GM18858 (cell line): ENCODE measurements around the gene GMPPA.

ENCODE experiments used
- ATAC-seq: cut with Tn5 transposase; IDR thresholded peaks from one replicate; pipeline ENCODE4 v1.9.1; 2021; ENCODE audit not compliant: unreplicated experiment

The GMPPA gene

DNA sequence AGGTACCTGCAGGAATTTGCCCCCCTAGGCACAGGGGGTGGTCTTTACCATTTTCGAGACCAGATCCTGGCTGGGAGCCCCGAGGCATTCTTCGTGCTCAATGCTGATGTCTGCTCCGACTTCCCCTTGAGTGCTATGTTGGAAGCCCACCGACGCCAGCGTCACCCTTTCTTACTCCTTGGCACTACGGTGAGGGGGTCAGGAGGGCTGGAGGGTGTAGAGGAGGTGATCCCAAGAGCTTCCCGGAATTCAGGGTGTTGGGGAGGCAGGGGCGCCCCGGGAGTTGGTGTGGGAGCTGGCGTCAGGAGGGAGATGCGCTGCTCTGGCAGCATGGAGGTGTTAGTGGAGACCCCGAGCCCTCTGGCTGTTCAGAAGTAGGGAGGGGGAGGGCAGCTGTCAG, 3.2 kb downstream of the GMPPA start:
- no peak for ATAC-seq

DNA sequence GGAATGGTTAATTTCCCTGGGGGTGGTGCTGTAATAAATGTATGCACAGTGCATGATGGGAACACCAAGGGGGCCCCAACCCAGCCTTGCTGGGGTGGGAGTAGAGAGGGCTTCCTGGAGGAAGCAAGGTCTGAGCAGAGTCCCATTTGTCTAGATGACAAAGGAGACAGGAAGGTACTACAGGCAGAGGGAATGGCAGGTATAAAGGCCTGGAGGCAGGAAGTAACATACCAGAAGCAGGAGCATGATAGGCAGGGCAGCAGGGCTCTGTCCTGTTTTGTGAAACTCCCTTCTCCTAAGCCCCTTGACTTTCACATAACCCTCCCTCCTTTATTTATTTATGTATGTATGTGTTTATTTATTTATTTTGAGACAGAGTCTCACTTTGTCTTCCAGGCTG, 3.9 kb downstream of the GMPPA start:
- ATAC-seq: no peak

DNA sequence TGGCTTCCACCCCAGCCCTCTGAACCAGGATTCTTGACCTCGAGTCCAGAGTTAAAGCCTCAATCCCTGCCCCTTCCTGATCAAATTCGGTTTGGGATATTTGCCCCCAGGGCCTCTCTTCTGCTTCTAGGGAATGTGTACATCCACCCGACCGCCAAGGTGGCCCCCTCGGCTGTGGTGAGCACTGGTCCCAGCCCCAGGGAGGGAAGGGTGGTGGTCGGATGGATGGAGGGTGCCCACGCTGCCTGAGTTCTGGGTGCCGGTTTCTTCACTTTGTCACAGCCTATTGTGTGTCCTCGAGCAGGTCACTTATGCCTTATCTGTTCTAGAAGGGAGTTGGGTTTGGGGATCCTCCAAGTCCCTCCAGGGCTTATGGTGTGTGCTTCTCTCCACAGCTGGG, 6.9 kb downstream of the GMPPA start:
- ATAC-seq: no peak

DNA sequence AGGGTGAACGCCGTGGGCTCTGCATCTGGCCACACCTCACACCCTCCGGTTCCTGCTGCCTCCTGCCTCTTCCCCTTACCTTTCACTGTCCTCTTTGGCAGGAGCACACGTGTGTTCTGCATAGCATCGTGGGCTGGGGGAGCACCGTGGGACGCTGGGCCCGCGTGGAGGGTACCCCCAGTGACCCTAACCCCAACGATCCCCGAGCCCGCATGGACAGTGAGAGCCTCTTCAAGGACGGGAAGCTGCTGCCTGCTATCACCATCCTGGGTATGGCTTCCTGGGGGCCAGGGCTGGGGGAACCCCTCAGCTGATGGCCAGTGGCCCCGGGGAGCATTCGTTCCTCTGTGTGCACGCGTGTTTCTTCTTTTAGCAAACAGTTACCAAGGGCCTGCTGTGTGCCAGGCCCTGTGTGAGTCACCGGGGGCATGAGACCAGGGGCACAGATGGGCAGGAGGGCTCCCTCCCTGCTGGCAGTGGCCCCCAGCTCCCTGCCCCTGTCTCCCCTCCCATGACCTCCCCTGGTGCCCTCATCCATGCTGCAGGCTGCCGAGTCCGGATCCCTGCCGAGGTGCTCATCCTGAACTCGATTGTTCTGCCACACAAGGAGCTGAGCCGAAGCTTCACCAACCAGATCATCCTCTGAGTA, 7.6 kb downstream of the GMPPA start:
- ATAC-seq: no peak

DNA sequence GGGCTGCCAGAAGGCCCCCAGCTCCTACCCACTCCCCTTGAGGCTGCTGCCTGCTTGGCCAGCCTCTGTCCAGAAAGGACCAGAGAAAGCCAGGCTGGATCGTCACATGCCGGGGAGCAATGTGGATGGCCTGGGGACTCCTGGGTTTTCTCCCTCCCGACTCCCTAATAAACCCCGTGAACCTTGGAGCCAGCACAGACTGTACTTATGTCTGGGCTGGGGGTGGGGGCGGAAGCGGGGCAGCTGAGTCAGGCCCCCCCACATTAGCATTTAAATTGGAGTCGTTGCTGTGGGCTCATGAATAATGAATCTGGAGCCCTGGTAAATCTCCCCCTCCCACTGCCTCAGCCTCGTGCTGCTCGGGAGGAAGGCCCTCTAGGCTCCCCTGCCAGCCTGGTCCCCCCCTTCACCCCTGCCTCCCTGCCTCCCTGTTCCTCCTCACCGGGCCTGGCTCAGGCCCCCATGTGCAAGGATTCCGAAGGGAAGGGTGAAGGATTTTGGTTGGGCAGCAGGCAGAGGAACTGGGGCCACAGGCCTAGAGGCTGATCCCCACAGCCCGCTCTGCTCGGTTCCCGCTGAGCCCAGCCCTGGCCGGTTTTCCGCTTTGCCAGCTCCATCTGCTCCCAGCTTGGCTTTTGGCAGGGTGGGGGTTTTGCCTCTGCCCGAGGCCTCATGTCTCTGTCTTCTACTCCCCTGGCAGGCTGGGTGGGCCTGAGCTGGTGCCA, 8.3 kb downstream of the GMPPA start:
- ATAC-seq: no peak

DNA sequence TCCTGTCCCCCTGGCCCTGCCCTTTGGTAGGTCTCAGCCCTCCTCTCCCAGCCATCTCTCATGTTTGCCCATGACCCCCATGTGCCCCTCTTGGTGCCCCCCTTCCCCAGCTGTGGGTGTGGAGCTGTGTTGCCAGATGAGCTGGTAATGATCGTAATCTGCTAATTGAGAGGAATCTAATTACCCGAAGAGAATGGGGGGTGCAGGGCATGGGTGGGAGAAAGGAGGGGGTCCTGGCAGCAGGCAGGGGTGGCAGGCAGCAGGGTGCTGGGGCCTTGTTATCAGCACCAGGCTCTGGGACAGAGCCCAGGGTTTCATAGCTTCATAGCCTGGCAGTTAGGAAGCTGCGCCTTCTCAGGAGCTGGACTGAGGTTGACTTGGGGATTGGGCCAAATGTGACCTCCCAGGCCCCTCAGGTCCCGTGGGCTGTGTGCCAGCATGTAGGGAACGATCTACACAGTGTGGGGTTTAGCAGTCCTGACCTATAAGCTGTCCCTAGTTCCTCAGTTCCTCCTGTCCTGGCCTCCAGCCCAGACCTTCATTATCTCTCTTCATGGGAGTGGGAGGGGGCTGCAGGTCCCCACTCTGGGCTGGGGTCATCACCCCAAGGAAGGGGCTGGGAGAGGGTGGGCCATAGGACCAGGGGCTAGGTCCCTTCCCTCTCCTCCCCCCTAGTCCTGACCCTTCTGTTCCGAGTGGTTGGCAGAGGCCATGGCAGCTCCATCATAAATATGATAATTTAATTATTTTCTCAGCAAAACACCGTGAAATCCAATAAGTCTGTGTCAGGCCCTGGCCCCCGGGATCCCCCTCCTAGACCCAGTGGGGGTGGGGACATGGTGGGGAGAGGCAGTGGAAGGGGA, 9.1 kb downstream of the GMPPA start:
- ATAC-seq: no peak

DNA sequence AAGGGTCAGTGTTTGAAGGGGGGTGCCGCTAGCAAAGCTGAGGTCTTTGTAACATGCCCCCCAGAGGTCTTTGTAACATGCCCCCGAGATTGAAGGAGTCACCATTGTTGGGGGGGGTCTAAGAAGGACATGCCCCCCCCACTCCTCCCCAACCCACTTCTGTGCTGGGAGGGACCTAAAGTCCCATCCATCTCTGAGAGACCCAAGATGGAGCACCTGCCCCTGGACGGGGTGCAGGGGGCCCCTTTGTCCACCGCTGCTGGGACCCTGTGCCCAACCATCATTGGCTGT, 9.7 kb downstream of the GMPPA start:
- no peak for ATAC-seq

DNA sequence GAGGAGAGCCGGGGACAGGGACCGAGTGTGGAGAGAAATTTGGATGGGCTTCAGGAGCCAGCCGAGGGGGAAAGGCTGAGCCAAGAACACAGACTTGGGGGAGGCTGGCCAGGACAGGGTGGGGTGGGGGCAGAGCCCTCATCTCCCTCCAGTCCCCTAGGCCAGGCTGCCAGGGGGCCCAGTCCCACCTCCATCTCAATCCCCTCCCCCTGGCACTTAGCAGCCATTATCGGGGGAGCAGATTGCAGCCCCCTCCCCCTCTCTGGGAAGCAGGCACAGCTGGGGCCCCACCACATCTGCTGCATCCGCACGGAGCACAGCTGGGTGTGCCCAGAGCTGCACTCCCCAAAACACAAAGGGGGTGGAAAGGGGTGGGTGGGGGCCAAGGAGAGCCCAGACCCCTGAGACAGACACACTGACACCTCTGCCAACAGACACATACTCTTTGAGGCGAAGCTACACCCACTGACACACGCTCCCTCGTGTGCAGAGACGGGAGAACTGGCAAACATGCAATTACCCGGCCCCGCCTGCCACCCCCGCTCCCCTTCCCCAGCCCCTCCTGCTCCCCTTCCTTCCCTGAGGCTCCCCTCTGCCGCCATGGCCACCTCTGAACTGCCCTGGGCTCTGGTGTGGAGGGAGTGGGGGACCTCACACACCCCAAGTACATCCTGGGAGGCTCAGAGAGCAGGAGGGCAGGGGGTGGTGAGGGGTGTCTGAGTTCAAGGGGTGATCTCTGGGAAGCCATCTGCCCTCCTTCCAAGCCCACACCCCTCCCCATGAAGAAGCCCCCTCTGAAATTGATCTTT, 10.5 kb downstream of the GMPPA start:
- no peak for ATAC-seq

DNA sequence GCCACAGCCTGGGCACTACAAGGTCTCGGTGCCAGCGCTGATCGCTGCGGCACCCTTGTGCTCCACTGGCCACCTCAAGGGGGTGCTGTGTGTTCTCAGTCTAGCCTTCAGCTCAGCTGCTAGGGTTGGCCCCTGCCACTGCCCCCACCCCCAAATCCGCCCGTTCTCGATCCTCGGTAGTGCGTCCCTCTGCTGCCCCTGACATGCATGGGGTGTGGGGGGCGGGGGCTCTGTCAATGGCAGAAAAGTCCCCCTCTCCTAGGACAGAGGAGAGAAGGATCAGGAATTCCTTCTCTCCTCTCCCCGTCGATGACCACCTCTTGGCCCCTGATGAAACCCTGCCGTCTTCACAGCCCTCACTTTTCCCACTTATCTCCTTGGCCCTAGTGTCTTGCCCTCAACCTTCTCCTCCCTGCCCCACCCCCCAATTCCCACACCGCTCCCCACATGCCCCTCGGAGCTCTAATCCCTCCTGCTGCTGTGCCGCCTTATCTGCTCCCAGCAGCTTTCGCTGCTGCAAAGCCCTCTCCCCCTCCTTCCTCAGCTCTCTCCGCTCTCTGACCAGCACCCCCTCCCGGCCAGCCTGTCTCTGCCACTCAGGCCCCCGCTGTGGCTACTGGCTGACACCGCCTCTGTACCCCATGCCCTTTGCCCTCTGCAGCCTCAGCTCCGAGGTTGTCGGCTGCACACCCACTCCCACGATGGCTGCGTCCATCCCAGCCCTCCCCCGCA, 11.3 kb downstream of the GMPPA start:
- peak; percentile 65 for ATAC-seq

DNA sequence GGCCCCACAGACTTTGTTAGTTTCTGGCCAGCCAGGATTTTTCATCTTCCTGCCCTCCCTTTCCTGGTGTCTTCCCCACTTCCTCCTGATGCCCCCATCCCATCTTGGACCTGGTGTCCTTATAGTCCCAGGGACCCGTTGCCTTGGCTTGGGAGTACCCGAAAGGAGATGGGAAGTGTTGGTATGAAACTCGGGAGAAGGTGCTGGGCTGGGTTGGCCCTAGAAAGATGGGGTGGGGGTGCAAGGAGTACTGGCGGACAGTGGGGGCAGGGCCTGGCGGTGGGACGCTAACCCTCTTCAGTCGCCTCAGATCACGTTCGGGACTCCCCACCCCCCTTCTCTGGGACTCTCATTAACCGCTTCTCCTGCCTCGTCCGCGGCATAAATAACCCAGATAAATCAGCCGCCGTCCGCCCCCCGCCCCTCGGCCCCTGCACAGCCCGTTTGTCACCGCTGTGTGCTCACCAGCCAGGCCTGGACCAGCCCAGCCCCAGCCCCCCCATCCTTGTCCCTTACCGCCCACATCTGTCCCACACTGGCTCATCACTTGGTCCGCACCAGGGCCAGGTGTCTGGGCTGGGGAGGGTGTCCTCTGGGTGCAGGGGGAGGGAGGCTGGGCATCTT, 11.9 kb downstream of the GMPPA start:
- no peak for ATAC-seq

DNA sequence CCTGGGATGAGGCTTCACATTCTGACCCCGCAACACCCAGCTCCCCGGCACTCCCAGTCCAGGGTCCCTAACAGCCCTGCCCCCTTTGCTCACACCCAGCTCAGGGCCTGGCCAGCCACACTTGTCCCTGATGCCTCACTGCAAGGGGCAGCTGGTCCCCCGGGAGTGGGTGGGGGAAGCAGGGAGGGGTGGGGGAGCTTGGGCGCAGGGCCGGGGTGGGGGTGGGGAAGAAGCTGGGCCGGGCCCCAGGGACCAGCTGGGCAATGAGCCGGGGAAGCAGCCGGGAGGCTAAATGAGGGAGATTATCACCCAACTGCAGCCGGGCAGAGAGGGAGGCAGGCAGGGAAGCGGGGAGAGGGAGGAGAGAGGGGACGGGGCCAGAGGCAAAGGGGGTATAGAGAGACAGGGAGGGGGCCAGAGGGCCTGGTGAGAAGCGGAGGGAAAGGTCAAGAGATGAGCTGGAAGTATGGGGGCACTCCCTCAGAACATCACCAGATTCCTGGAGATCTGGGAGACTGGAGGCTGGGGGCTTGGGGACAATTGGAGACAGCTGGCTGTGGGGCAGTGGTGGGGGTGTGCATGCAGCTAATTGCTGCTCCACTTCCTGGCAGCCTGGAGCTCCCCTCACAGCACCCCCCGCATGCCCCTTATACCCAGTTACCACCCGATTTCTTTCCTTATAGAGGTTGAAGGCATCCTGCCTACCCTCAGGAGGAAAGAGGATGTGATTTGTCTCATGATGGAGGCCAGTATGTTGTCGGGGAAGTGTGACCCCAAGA, 13.0 kb downstream of the GMPPA start:
- ATAC-seq: no peak

DNA sequence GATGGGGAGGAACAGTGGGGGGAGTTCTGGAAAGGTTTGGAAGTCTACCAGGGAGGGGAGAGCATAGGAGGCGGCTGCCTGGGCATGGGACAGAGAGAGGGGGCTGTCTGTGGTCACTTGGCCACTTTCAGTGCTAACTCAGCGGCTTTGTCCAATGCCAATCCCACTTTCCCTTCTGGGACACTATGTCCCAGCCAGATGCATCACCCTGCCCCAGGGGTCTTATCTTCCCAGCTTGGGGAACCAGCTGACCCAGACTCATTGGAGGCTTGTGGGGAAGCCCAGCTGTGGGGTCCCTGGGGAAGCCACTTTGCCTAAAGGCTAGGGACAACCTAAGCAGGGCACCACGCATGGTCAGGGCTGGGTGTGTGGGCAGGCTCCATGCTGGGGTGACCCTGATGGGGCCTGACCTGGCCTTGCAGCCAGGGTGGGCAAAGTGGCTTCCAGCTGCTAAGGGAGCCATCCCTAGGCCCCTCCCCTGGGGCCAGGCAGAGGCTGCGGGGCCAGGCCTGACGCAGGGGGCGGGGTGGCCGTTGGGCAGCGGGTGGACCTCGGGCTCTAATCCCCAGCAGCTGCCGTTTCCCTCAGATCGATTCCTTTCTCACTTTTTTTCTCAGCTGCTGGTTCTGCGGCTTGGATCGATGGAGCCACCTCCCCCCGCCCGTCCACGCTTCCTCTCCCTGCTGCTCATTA, 14.0 kb downstream of the GMPPA start:
- ATAC-seq: no peak

DNA sequence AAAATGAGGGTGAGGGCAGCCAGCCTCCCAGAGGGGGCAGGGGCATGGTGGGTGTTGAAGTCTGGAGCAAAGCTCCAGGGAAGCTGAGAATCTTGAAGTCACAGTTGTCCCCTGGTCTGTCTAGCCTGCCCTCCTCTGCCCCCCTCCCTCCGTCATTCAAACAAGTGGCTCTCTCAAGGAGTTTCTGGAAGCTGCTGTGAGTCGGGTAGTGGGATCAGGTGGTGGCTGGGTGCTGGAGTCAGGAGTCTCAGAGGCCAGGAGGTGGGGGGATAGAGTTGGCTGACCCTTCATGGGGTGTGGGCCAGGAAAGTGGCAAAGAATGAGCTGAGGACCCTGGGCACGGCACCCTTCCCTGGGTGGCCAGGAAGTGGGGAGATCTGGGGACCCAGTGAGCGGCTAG, 15.1 kb downstream of the GMPPA start:
- ATAC-seq: no peak

DNA sequence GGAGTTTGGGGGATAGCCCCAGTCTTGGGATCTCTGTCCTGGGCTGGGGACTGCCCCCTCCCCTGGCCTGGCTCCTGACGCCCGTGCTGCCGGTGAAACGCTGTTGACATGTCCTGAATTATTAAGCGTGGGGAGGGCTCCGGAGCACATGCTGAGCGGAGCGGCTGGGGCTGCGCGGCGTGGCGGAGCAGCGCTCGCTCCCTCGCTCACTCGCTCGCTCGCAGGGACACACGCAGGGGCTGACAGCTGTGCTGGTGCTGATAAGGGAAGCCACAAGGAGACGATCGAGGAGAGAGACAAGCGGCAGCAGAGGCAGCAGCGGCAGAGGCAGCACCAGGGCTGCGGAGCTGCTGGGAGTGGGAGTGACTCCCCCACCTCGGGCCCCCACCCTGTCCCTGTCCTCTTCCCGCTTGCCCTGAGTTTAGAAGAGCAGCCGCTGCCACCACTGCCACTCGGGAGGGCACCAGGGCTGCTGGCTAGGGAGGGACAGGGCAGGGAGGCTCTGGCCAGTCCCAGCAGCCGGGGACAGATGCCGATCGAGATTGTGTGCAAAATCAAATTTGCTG, 15.6 kb downstream of the GMPPA start, which contains the start of gene ASIC4:
Gene ASIC4 (plus strand): TSS at position 287 of the 566 bp plus-strand sequence. CDS start 243 bp downstream, at position 530.
- no peak for ATAC-seq

DNA sequence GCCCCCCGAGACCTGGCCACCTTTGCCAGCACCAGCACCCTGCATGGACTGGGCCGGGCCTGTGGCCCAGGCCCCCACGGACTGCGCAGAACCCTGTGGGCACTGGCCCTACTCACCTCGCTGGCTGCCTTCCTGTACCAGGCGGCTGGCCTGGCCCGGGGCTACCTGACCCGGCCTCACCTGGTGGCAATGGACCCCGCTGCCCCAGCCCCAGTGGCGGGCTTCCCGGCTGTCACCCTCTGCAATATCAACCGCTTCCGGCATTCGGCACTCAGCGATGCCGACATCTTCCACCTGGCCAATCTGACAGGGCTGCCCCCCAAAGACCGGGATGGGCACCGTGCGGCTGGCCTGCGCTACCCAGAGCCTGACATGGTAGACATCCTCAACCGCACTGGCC, 16.1 kb downstream of the GMPPA start:
- no peak for ATAC-seq

DNA sequence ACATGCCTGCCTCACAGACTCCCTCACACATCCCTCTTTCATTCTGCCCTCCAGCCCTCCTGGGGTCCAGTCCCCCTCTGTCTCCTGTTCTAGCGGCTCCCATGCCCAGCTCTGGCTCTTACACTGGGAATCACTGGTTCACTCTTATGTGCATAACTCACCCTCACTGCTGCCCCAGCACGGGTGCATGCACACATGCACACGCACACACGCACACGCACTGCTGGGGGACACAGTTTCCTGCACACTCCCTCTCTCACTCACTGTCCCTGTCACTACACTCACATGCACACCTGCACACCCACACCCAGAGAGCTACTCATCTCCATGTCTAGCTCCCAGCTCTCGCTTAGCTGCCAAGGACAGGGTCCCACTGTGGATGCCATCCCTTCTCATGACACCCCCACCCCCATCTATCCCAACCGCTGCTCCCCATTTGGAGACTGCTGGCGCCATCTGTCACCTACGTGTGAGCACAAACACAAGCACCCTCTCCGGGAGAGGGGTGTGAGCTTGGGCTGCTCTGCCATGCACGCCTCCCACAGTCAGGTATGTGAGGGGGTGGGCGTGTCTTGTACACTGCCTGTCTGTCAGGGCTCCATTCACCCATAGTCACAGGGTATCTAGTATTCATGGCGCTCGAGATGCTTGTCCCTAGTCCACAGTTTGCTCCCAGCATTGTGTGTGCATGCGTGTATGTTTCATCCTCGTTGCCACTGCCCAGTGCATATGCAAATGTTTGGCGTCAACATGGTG, 17.4 kb downstream of the GMPPA start:
- ATAC-seq: no peak

DNA sequence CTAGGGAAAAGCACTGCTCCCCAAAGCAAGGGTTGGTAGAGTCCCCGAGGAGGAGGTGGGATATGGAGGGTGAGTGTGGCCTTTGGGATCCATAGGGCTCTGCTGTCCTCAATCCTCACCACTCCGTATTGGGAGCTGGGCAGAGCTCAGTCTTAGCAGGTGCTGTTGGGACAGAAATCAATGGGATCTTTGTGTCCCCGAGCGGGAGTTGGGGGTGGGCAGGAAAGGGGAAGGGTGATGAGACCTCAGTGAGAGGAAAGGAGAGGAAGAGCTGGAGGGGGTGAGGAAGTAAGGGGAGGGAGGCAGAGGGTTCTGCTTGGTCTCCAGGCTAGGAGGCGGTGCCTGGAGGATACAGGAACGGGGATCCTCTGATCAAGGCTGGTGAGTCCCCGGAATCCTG, 18.2 kb downstream of the GMPPA start:
- no peak for ATAC-seq
